Right lung (tissue), 5 donors: ENCODE measurements around the gene KMT5B. TPM values are rescaled to one million over a fixed set of nuclear protein-coding genes. Genes with fewer than 3 reads are reported as not detected.

Experiments used
- DNase-seq, 2 donors: peaks; one replicate each; pipeline ENCODE4 v3.0.0-alpha.2; 2013
- polyA plus RNA-seq, 5 donors: library from polyadenylated mRNA; unstranded; fragments of 120-200 nt; gene quantifications; one replicate each; pipeline versions ENCODE4 v1.2.1 to v1.2.3, GENCODE V29; 2013; ENCODE audit warnings: inconsistent platforms in 1 of 5, low replicate concordance in 1 of 5; ENCODE audit not compliant: insufficient read length in 5 of 5, insufficient read depth in 1 of 5

The KMT5B gene
- polyA plus RNA-seq, 5 donors: 61.0 to 94.6 (median 90.7) TPM

DNA sequence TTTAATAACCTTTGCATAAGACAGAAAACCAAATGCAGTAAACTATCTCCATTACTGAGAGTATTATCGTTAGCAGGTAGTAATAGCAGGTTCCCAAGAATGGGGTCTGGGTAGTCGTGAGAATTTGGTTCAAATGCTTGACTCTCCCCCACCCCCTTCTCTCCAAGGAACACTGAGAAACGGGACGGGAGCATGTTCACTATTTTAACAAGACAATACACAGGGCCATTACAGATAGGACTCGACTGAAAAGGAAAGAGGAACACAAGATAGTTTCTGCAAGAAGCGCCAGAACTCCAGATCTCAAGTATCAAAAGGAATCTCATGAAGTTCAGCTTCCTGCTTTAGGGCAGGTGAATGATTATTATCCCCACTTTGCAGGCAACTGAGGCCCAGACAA, 27.0 kb downstream of the KMT5B start:
- no peak for DNase-seq

DNA sequence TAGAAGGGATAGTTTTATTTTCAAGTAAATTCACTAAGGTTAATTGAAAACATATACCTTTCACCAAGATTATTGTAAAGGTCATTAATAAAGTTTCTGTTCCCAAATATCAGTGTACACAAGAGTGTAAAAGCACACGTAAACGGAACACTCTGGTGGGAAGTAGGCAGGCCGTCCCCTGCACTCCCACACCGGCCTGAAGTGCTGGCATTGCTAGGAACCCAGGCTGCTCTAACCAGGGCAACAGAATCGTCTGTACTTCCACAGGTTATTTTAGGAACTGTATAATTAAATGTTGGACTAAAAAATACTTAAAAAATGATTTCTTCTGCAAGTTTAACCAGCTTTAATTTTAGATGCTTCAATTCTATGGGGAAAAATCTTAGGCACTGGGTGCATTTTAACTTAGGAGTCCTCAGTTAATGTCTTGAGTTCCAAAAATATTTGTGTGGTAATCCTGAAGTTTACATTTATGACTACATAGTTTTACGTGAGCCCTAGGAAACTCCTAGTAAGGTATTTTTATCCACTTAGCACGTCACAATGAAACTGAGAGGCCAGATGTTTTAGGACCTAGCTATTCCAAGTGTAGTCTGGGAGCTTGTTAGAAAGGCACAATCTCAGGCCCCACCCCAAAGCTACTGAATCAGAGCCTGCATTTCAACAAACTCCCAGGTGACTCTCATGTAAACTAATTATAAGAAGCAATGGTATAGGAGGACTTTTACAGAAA, 31.2 kb downstream of the KMT5B start:
- no peak for DNase-seq

DNA sequence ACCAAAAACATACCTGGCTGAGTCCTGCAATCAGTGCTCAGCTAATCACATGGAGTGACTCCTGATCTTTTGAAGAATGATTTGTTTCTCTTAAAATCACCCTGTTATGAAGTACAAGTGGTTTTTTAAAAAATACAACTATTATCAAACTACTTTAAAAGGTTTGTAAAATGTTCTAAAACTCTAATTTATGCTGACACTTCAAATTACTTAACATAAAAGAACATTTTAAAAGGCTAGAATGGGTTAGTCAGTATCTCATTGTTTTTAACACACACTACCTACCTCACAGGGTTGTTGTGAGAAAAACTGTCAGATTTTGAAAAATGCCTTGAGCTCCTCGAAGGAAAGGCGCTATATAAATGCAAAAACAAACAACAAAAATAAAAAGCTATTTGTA, 33.2 kb downstream of the KMT5B start:
- no peak for DNase-seq

DNA sequence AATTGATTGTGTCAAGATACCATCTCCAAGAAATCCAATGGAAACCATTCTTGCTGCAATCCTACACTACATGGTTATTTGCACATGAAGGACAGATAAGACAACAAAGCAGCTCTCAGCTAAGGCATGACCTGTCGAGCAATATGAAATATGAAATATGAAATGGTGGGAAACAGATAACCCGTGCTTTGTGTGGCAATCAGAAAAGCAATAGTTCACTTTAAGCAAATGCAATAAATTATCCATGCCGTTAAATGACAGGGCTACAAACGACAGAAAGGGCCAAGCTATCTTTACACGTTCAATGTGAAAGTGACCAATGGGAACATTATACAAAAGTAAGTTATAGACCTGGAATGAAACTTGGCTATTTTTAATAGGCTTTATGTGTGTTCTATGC, 35.2 kb downstream of the KMT5B start:
- no peak for DNase-seq

DNA sequence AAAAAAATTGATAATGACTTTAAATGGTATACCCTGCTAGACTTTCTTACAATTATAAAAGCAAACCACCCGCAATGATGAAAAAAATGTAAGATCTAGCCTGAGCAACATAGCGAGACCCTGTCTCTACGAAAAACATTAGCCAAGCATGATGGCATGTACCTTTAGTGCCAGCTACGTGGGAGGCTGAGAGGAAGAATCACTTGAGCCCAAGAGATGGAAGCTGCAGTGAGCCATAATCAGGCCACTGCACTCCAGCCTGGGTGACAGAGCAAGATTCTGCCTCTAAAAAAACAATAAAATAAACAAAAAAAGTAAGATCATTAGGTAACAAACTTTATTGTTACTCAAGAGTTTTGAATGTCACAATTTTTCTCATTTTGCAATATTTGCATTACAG, 39.2 kb downstream of the KMT5B start:
- DNase-seq: no peak

DNA sequence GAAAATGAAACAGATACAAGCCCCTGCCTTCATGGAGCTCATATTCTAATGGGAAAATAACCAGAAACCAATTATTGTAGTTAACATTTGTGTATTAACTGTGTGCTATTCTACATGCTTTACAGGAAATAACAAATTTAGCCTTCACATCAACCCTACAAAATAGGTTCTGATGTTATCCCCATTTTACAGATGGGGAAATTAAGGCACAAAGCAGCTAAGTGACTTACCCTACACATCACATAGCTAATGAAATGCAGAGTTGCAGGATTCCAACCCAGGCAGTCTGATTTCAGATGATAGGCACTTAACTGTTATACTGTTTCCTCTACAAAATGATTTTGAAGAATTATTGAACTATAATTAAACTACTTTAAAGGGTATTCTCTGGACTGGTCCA, 43.7 kb downstream of the KMT5B start:
- DNase-seq: no peak

DNA sequence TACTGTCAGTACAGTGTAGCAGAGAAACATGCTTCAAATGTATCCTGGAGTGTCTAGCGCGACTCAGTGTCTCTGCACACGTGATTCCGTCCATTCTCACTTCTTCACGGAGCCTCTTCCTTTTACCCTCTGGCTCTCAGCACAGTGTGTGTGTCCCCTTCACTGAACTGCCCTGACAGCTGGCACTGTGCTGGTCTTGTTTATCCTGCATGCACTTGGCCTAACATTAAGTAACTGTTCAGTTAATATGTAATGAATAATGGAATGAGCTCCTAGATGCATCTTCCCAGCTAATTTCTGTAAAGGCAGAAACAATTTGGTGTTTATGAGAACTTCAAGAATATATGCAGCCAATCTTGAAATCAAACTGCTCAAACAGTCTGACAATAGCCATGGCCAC, 44.4 kb downstream of the KMT5B start:
- no peak for DNase-seq

DNA sequence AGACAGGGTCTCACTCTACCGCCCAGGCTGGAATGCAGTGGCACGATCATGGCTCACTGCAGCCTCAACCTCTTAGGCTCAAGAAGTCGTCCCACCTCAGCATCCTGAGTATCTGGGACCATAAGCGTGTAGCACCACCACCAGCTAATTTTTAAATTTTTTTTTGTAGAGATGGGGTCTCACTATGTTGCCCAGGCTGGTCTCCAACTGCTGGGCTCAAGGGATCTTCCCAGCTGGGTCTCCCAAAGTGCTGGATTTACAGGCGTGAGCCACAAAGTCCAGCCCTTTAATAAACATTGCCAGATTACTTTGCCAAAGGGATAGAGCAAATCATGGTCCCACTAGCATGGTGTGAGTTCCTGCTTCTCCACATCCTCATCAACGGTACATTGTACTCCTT, 45.6 kb downstream of the KMT5B start:
- no peak for DNase-seq

DNA sequence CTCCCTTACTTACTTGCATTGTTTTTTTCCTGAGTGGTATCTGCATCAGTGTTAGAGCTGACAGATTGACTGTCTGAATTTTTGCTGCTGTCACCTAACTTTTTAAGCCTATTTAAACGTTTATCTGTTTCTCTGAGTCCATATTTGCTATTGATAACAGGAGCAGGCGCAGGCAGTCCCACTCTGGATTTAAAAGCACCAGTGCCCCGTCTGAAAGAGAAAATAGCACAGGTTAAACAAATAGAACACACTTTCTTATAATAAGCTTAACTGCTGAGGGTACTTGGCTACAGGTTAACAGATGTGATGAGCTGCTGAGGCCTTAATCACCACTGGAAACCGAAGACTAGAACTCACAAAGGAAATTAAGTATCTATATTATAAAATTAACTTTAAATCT, 46.1 kb downstream of the KMT5B start:
- DNase-seq: no peak

DNA sequence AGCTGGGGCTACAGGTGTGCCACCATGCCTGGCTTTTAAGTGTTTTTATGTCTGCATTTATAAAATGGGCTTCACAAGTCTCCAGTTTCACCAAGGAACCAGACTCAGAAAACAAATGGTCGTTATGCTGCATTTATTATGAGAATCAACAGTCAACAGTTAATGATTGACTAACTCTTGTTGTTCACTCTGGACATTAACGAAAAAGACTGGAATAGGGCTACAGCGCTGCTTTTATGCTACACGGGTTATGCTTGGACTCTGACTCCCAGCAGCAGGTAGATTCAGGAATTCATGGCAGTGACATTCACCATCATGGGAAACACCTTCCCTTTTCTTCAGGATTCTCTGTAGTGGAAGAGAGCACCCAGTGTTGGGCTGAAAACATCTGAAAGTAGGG, 47.5 kb downstream of the KMT5B start:
- DNase-seq: no peak

DNA sequence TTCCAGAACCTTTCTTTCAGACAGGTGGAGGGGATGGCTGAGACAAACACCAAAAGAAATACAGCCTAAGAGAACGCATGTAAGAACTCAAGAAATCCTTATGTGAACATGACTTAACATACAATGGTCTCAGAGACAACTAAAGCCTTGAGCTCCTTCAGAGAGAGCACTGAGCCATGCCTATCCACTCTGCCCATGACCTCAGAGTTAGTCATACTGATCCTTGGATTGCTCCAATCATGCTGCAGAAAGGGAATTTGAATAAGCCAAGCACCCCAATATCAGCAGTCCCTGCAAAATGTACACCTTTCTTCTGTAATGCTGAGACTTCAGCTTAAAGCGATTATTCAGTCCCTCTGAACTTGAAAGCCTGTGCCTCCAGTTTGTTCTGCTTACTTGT, 48.7 kb downstream of the KMT5B start:
- DNase-seq: no peak

DNA sequence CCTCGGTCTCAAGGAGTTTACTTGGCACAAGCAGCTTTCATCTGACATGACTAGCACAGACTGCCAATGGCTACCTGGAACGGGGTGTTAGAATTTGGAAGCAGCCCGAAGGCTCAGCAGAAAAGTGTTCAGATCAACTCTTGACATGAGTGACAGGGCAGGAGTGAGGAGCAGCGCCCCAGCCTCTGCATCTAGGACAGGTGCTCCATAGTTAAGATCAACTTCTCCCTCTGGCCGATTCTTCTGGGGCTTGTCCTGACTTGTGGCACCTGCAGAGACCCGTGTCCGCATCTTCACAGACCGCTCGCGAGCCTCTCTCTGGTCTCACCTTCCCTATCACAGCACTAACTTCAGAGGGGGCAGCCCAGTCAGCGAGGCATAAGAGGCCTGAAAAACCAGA, 49.4 kb downstream of the KMT5B start:
- DNase-seq: no peak

DNA sequence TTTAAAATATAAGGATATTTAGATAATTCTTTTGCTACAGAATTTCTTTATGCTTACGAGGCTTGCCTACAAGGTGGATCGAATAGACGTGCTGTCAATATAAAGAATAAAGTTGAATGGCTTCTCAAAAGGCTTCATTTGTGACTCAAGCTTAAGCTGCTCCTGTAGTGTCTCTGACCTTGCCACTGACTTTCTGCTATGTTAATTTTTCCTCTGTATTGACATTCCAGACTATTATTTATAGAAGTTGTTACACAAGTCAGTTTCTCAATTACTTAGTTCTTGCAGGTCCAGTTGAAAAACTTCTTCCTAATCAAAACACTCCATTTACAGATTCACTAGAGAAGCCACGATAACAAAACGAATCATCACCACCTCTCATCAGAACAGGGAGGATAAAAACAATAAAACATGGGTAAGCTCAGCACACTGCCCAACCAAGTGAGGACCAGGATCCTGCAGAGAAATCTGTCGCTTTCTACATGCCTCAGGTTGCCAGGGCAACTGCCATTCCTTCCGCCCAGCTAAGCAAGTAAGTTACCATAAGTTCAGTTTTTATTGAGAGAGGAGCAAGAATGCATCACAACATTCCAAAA, 52.9 kb downstream of the KMT5B start:
- DNase-seq: no peak

DNA sequence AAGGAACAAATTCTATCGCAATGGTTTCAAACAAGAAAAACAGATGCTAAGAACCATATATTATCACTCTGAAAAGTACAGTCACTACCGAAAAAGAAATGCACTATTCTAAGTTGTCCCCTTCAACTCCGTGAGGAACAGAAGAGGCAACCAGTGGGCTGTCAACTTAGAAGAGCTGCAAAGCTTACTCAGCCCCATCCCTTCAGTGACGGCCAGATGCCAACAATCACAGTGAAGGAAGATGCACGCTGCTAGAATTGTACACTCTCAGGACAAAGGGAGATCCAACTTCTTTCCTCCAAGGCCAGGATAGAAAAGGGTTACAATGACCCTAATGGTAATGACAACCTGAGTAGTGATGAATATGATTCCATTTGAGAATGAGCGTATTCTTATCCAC, 53.4 kb downstream of the KMT5B start:
- no peak for DNase-seq

DNA sequence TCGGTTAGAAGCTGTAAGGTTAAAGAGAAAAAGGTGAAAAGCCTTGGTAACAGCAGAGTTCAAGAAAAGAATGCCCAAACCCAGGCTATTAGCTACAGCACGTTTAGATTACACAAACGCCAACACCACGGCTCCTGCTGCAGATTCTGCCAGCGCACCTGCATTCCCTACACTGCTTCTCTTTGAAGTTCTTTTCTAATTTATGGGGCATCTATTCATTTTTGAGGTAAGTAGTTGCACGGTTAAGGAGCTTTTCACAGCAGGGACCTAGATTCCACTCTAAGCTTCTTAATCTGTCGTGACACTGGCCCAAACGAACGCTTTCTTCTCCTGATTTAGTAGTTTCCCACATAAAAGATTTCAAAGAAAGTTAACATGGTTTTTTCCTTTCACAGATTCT, 53.9 kb downstream of the KMT5B start:
- no peak for DNase-seq

DNA sequence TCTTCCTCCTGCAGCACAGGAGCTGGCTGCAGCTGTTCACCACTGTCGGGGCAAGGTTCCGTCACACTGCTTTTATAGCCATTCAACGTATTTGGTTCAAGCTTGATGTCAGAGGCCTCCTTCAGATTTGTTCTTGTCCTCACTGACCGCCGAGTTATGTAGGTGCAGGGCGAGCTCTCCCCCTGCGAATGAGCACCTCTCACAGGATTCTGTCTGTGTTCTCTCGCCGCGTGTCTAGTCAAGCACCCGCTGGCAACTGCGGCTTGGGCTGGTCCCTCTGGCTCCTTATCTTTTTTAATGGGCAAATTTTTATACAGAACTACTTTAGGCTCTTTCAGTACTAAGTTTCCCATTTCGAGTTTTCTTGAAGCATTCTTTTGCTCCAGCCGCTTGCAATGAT, 54.5 kb downstream of the KMT5B start:
- DNase-seq: no peak

DNA sequence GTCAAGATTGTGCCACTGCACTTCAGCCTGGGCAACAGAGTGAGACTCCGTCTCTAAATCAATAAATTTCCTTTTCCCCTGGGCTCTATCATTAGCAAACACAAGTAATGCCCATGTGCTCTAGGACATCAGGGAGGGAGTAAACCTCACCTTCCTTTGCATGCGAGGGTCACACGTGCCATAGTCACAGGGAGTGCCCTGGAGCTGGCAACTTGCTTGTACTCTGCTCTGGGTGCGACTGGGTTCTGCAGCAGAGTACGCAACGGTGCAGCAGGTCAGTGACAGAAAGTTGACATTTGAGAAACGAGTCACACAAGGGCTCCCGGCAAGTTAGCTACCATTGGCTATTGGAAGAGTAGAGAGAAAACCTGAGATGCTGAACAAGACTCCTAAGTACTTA, 59.4 kb downstream of the KMT5B start:
- no peak for DNase-seq

DNA sequence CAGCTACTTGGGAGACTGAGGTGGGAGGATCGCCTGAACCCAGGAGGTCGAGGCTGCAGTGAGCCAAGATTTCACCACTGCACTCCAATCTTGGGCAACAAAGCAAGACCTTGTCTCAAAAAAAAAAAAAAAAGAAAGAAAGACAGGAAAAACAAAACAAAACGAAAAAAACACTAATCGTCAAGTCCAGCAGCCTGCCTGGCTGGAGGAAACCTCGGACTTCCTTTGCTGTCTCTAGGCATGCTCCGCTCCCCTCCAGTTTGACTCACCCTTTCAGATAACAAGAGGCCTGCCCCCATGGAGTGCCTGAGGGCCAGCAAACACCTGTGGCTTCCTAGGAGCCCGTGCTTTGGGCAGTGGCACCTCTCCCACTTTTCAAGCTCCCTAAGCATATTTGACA, 63.1 kb downstream of the KMT5B start:
- no peak for DNase-seq

DNA sequence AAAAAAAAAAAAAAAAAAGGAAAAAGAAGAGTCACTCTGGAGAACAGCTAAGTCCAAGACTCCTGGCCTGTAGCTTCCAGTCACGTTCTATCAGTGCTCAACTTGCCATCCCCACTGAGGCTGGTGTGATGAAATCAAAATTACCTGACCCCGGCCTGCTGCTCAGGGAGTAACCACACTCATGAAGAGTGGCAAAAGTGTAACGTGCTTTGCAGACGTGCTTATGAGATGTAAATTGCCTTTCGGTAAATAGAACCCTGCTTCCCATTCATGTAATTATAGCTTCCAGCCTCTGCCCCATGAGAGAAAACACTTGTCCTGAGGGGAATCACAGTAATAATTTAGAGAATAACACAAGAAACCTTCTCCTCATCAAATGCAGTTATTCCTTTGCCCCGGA, 63.7 kb downstream of the KMT5B start:
- DNase-seq: no peak

DNA sequence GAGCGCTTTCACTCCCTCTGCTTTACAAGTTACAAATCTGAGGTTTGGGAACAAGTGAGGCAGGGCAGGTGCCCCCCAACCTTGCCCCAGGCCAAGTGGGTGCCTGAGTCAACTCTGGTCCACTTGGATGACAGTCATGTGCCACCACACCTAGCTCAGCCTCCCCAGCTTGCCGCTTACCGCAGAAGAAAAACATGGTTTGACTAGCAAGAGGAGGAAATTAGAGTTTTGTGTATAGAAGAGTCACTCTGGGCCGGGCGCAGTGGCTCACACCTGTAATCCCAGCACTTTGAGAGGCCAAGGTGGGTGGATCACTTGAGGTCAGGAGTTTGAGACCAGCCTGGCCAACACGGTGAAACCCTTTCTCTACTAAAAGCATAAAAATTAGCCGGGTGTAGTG, 64.2 kb downstream of the KMT5B start:
- DNase-seq: no peak

DNA sequence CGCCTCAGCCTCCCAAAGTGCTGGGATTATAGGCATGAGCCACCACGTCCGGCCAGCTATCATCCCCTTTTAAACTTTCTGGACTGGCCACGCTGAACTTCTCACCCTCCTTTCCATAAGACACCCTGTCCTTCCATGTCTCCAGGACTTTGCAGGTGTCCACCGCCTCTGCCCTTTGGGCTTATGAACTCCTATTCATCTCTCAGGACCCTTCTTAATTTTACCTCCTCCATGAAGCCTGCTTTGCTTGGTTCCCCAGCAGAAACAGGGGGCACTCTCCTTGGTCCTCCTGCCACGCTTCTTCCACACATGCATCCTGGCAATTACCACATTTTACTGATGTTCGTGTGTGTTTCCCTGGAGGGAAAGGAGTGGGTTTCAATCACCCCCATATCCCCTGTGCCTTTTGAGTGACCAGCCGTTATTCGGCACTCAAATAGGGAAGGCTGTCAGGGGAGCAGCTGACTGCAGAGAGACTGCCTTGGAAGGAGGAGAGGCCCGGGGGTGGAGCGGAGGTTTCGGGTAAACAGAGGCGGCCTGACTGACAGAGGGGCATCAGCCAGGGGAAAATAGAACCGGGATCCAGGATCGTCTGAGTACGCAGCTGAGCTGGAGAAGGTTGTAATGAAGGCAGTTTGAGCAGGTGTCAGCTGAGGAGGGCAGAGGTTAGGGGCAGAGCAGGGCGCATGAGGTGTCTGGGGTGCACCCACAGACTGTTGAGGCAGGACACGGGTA, 64.9 kb downstream of the KMT5B start:
- DNase-seq: no peak

DNA sequence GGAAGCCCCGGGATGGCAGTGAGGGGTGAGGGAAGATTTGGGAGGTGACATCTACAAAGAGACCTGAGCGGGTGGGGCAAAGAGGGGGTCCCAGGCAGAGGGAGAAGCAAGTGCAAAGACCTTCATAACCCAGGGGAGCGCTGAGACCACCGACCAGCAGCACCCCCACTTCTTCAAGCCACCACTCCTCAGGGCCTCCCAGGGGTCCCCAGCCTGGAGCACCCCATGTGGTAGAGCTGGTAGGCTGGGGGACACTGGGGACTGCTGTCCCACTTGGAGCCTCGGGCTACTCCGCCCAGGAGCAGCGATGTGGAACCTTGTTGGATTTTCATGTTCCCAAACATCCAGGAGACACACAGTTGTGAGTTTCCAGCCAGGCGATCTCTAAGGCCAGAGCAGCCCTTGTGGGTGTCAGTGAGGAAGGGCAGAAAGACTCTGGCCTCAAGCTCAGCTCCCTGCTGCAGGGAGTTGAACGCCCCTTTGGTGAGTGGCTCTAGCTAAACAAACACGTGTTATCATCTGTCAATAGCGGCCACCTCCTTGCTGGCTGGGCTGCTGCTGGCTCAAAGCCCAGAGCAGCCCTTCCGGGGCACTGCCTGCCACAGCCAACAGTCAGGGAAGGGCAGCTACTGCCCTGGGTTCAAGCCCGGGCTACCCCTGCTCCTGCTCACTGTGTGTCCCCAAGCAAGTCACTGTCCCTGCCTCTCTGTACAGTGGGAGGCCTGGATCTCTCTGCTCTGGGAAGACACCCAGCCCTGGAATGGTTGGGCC, 66.2 kb downstream of the KMT5B start:
- DNase-seq: peak; percentile 61
